ENCODE measurements around the gene CYP27C1.

DNA sequence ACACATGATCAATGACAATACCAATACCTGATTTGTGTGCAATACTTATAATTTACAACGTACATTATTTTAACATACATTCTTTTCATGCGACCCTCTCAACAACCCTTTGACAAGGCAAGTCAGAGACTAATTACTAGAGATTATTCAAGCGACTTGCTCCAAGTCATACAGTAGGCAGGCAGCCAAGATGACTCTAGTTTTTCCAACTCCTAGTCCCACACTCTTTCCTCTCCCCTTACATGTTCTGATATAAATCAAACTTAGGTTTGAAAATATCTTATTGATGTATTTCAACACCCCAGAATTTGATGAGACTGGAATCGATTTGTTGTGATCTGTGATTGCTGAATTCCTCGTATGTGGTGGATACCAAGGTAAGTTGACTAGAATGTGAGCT is 8.0 kb upstream of the CYP27C1 start:
- TF ChIP-seq, protein P1, sequence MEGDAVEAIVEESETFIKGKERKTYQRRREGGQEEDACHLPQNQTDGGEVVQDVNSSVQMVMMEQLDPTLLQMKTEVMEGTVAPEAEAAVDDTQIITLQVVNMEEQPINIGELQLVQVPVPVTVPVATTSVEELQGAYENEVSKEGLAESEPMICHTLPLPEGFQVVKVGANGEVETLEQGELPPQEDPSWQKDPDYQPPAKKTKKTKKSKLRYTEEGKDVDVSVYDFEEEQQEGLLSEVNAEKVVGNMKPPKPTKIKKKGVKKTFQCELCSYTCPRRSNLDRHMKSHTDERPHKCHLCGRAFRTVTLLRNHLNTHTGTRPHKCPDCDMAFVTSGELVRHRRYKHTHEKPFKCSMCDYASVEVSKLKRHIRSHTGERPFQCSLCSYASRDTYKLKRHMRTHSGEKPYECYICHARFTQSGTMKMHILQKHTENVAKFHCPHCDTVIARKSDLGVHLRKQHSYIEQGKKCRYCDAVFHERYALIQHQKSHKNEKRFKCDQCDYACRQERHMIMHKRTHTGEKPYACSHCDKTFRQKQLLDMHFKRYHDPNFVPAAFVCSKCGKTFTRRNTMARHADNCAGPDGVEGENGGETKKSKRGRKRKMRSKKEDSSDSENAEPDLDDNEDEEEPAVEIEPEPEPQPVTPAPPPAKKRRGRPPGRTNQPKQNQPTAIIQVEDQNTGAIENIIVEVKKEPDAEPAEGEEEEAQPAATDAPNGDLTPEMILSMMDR (conservative IDR thresholded peaks at IDR 0.05; ENCODE audit: low read length), result no peak
- TF ChIP-seq EZH2phosphoT487 (IDR thresholded peaks at IDR 0.05; ENCODE audit: borderline replicate concordance), result no peak
